H1 (cell line): ENCODE results near the gene AMOT. TPM values are rescaled to one million over a fixed set of nuclear protein-coding genes. Genes with fewer than 3 reads are reported as not detected.

Experiments
- CTCF ChIA-PET: fragments of 300-600 bp; sonication (Branson Sonifier 250); formaldehyde crosslinking; loops from one replicate; lab custom pipeline; 2021; ENCODE audit not compliant: partially characterized antibody; lab: Charles Lee
- POLR2A ChIA-PET: fragments of 300-600 bp; sonication (Branson Sonifier 250); formaldehyde crosslinking; loops from one replicate; lab custom pipeline; 2021; ENCODE audit warnings: inconsistent platforms; ENCODE audit not compliant: partially characterized antibody; lab: Charles Lee
- DNase-seq, 2 experiments: peaks; one replicate each; pipeline versions ENCODE4 v3.0.0 to v3.0.0-alpha.2; 2010 to 2022; ENCODE audit warnings: low spot score in 2 of 2, low read depth in 1 of 2, mixed read lengths in 1 of 2
- FAIRE-seq: peaks from 2 replicates; lab custom pipeline; 2011; peaks lifted over from hg19 to GRCh38; lab: Jason Lieb, UNC
- H2AFZ ChIP-seq: 2 replicates; pipeline ENCODE4 v1.8.1; 2012; ENCODE audit warnings: low read length, inconsistent platforms
- H2AK5ac ChIP-seq: 2 replicates; pipeline ENCODE4 v1.6.1; 2013; ENCODE audit warnings: low read depth, low read length
- H2BK120ac ChIP-seq: replicated peaks from 2 replicates; pipeline ENCODE3; 2013; ENCODE audit warnings: low read depth, low read length, inconsistent platforms
- H2BK12ac ChIP-seq: 2 replicates; pipeline ENCODE4 v1.6.1; 2013; ENCODE audit warnings: low read depth, low read length
- H2BK15ac ChIP-seq: 2 replicates; pipeline ENCODE4 v1.6.1; 2013; ENCODE audit warnings: low read length
- H2BK20ac ChIP-seq: 2 replicates; pipeline ENCODE4 v1.6.1; 2013; ENCODE audit warnings: low read length
- H2BK5ac ChIP-seq: 2 replicates; pipeline ENCODE4 v1.6.1; 2013; ENCODE audit warnings: low read depth, low read length
- H3K14ac ChIP-seq: 2 replicates; pipeline ENCODE4 v1.6.1; 2013; ENCODE audit warnings: inconsistent platforms; ENCODE audit not compliant: insufficient read length
- H3K18ac ChIP-seq: 2 replicates; pipeline ENCODE4 v1.6.1; 2013; ENCODE audit warnings: low read length; ENCODE audit errors: extremely low read depth
- H3K23ac ChIP-seq: 2 replicates; pipeline ENCODE4 v1.6.1; 2013; ENCODE audit warnings: inconsistent platforms; ENCODE audit not compliant: insufficient read length
- H3K23me2 ChIP-seq: 2 replicates; pipeline ENCODE4 v1.6.1; 2013; ENCODE audit warnings: low read depth, low read length
- H3K27ac ChIP-seq: 2 replicates; pipeline ENCODE4 v1.6.1; 2011; ENCODE audit warnings: low read depth, low read length, inconsistent platforms
- H3K27me3 ChIP-seq, 4 experiments: replicated peaks in 1 of 4; 1 replicate in 1 of 4; 2 replicates in 3 of 4; pipeline versions ENCODE4 v1.6.1 to v1.8.1; 2011 to 2013; ENCODE audit warnings: low read length in 3 of 4, mild to moderate bottlenecking in 3 of 4, inconsistent platforms in 2 of 4, mixed read lengths in 2 of 4, moderate library complexity in 1 of 4; ENCODE audit not compliant: control insufficient read depth in 3 of 4, insufficient read depth in 3 of 4; ENCODE audit errors: extremely low read depth in 1 of 4
- H3K36me3 ChIP-seq, 4 experiments: 2 replicates each; pipeline versions ENCODE4 v1.6.1 to v1.8.1; 2011 to 2013; ENCODE audit warnings: mild to moderate bottlenecking in 4 of 4, low read length in 3 of 4, moderate library complexity in 2 of 4, control low read depth in 1 of 4, inconsistent platforms in 1 of 4; ENCODE audit not compliant: insufficient read depth in 4 of 4, control insufficient read depth in 2 of 4
- H3K4ac ChIP-seq: replicated peaks from 2 replicates; pipeline ENCODE3; 2013; ENCODE audit warnings: low read length, low read depth, mixed read lengths, inconsistent platforms; ENCODE audit not compliant: insufficient read length
- H3K4me1 ChIP-seq, 4 experiments: replicated peaks in 1 of 4; 1 replicate in 1 of 4; 2 replicates in 3 of 4; pipeline versions ENCODE4 v1.6.1 to v1.8.1; 2011 to 2013; ENCODE audit warnings: low read length in 3 of 4, inconsistent platforms in 2 of 4, mixed read lengths in 1 of 4; ENCODE audit not compliant: insufficient read depth in 4 of 4, control insufficient read depth in 3 of 4
- H3K4me2 ChIP-seq, 2 experiments: 2 replicates each; pipeline versions ENCODE4 v1.6.1 to v1.8.1; 2011 to 2013; ENCODE audit warnings: low read depth in 2 of 2, low read length in 2 of 2, control low read depth in 1 of 2, inconsistent platforms in 1 of 2, mild to moderate bottlenecking in 1 of 2; ENCODE audit not compliant: insufficient read depth in 1 of 2
- H3K4me3 ChIP-seq, 4 experiments: fragments of 200-600, 300-600 bp in 1 of 4; sonication (generic), shearing (Covaris generic), sonication (Bioruptor Twin) in 1 of 4; 2 replicates each; pipeline versions ENCODE4 v1.5.1 to v1.8.1; 2011 to 2016; ENCODE audit warnings: low read length in 4 of 4, low read depth in 3 of 4, control low read depth in 2 of 4, inconsistent platforms in 2 of 4, mild to moderate bottlenecking in 2 of 4, mixed read lengths in 1 of 4, moderate library complexity in 1 of 4; ENCODE audit not compliant: insufficient read depth in 2 of 4; ENCODE audit errors: extremely low read depth in 1 of 4
- H3K56ac ChIP-seq: replicated peaks from 2 replicates; pipeline ENCODE3; 2013; ENCODE audit warnings: low read depth, mild to moderate bottlenecking, mixed read lengths, low read length, inconsistent platforms; ENCODE audit not compliant: insufficient read length
- H3K79me1 ChIP-seq: 2 replicates; pipeline ENCODE4 v1.6.1; 2013; ENCODE audit warnings: low read depth, low read length, control low read depth
- H3K79me2 ChIP-seq, 2 experiments: 2 replicates each; pipeline versions ENCODE4 v1.6.1 to v1.8.1; 2012 to 2013; ENCODE audit warnings: low read length in 2 of 2, mild to moderate bottlenecking in 2 of 2, inconsistent platforms in 1 of 2; ENCODE audit not compliant: insufficient read depth in 2 of 2, control insufficient read depth in 1 of 2
- H3K9ac ChIP-seq, 4 experiments: replicated peaks in 1 of 4; 1 replicate in 1 of 4; 2 replicates in 3 of 4; pipeline versions ENCODE4 v1.6.1 to v1.8.1; 2011 to 2013; ENCODE audit warnings: low read depth in 3 of 4, low read length in 3 of 4, control low read depth in 2 of 4, mild to moderate bottlenecking in 2 of 4, moderate library complexity in 2 of 4, inconsistent platforms in 1 of 4; ENCODE audit errors: extremely low read depth in 1 of 4
- H3K9me3 ChIP-seq, 2 experiments: 2 replicates each; pipeline versions ENCODE4 v1.6.1 to v1.8.1; 2012 to 2013; ENCODE audit warnings: mild to moderate bottlenecking in 2 of 2, moderate library complexity in 2 of 2, control low read depth in 1 of 2, inconsistent platforms in 1 of 2, low read depth in 1 of 2, low read length in 1 of 2, mixed read lengths in 1 of 2; ENCODE audit not compliant: insufficient read depth in 2 of 2
- H4K20me1 ChIP-seq, 2 experiments: replicated peaks in 1 of 2; 2 replicates each; pipeline versions ENCODE3 to v1.8.1; 2011 to 2013; ENCODE audit warnings: inconsistent platforms in 2 of 2, low read length in 2 of 2, mild to moderate bottlenecking in 1 of 2; ENCODE audit not compliant: insufficient read depth in 2 of 2, control insufficient read depth in 1 of 2
- H4K5ac ChIP-seq: 2 replicates; pipeline ENCODE4 v1.6.1; 2013; ENCODE audit warnings: low read length, low read depth, mixed read lengths, inconsistent platforms; ENCODE audit not compliant: insufficient read length
- H4K8ac ChIP-seq: 2 replicates; pipeline ENCODE4 v1.8.0; 2013; ENCODE audit warnings: mild to moderate bottlenecking, moderate library complexity, low read length, inconsistent platforms; ENCODE audit not compliant: insufficient read depth; ENCODE audit errors: extremely low read depth
- H4K91ac ChIP-seq: replicated peaks from 2 replicates; pipeline ENCODE3; 2013; ENCODE audit warnings: low read length, mixed read lengths, inconsistent platforms; ENCODE audit not compliant: insufficient read length
- BACH1 ChIP-seq: IDR thresholded peaks from 2 replicates; pipeline ENCODE4 v1.6.1; 2012; ENCODE audit warnings: low read length, improper control_type of control experiment
- CREB1 ChIP-seq: IDR thresholded peaks from 2 replicates; pipeline ENCODE4 v1.6.1; 2012; ENCODE audit warnings: inconsistent platforms
- HDAC2 ChIP-seq, 2 experiments: fragments of 300-600 bp in 1 of 2; sonication (generic) in 1 of 2; IDR thresholded peaks; 2 replicates each; pipeline ENCODE4 v1.6.1; 2011 to 2012; ENCODE audit warnings: low read depth in 2 of 2, low read length in 2 of 2, mild to moderate bottlenecking in 2 of 2, moderate library complexity in 2 of 2, borderline replicate concordance in 1 of 2, inconsistent platforms in 1 of 2
- POLR2A ChIP-seq, 2 experiments: IDR thresholded peaks; 1 replicate in 1 of 2; 2 replicates in 1 of 2; pipeline ENCODE4 v1.6.1; 2011; ENCODE audit warnings: low read depth in 2 of 2, low read length in 2 of 2, mild to moderate bottlenecking in 2 of 2; ENCODE audit errors: control extremely low read depth in 1 of 2
- SRF ChIP-seq: IDR thresholded peaks from 2 replicates; pipeline ENCODE4 v1.6.1; 2011; ENCODE audit warnings: mild to moderate bottlenecking, low read depth, low read length, moderate library complexity
- TAF1 ChIP-seq: IDR thresholded peaks from 2 replicates; pipeline ENCODE4 v1.6.1; 2011; ENCODE audit warnings: mild to moderate bottlenecking, low read depth, low read length
- TAF7 ChIP-seq: optimal IDR thresholded peaks from 2 replicates; pipeline ENCODE3; 2011; ENCODE audit warnings: low read depth, mild to moderate bottlenecking, inconsistent platforms, low read length, moderate library complexity, borderline replicate concordance
- TEAD4 ChIP-seq: IDR thresholded peaks from 2 replicates; pipeline ENCODE4 v1.6.1; 2012; ENCODE audit warnings: low read depth, low read length, inconsistent platforms, mixed read lengths
- USF2 ChIP-seq: IDR thresholded peaks from 2 replicates; pipeline ENCODE4 v1.6.1; 2011; ENCODE audit warnings: low read length, improper control_type of control experiment
- YY1 ChIP-seq: IDR thresholded peaks from 2 replicates; pipeline ENCODE4 v1.6.1; 2011; ENCODE audit warnings: low read depth, mild to moderate bottlenecking, low read length
- WGBS, 2 experiments: shearing (Covaris generic) in 1 of 2; methylation state at CpG; one replicate each; pipeline versions ENCODE4 v1.1.6 to v1.1.7; 2013 to 2015; ENCODE audit warnings: low lambda C conversion rate in 2 of 2, mixed read lengths in 2 of 2, inconsistent platforms in 1 of 2, low coverage in 1 of 2, missing lambda C conversion rate in 1 of 2; ENCODE audit not compliant: insufficient replicate concordance in 2 of 2, insufficient coverage in 1 of 2, insufficient read length in 1 of 2; ENCODE audit errors: extremely low coverage in 1 of 2, missing lambda C conversion rate in 1 of 2; 5-methylcytosine and 5-hydroxymethylcytosine counted together
- polyA plus RNA-seq, 7 experiments: library from polyadenylated mRNA; depleted of rRNA in 3 of 7; stranded (reverse) in 5 of 7; unstranded in 2 of 7; fragments of >200 nt in 5 of 7; fragments of 200-250 nt in 2 of 7; gene quantifications; 1 replicate in 5 of 7; 2 replicates in 1 of 7; 4 replicates in 1 of 7; pipeline versions ENCODE4 v1.2.1 to v1.2.3, GENCODE V29; 2011 to 2013; ENCODE audit warnings: missing spikeins in 2 of 7, mixed read lengths in 2 of 7
- total RNA-seq: library from RNA; stranded (reverse); fragmentation: NEBNext Ultra II Directional; extraction: Animal tissue kit (Norgen Biotek cat#: 25700); gene quantifications from 2 replicates; pipeline ENCODE4 v1.2.1, GENCODE V29; 2021

AMOT gene
- total and polyA plus RNA-seq, 2 of the 8 experiments (the other 6 are each of a cell fraction or from before 2014, with no cell fraction given), result 2.3 to 7.1 TPM

GRCh38 chrX:112759512-112759911, 81.1 kb downstream of the AMOT start:
- no peak overlapping the region for H3K14ac ChIP-seq
- no peak for FAIRE-seq
- CTCF ChIA-PET, result no interaction called here

More at GRCh38 chrX:112759512-112759911, 81.1 kb downstream of the AMOT start:
- no peaks in the 10 kb centered on the region for H4K20me1 ChIP-seq
- no peak overlapping the region for H2AFZ ChIP-seq
- no peak overlapping the region for H3K9ac ChIP-seq
- no peak overlapping the region for H3K4ac ChIP-seq
- POLR2A ChIA-PET, result no interaction called here
- H2BK20ac ChIP-seq, result no peak overlapping the region
- H2BK15ac ChIP-seq, result no peak overlapping the region
- H3K56ac ChIP-seq, result no peak overlapping the region
- H2BK5ac ChIP-seq, result no peak overlapping the region
- no peak overlapping the region for H4K5ac ChIP-seq
- 95% methylated on average over 3 of the region's 3 CpGs; no CpG with 5 or more reads in 1 of the 2 experiments for WGBS, 2 experiments
- no peaks in the 10 kb centered on the region for H3K36me3 ChIP-seq
- no peaks in the 10 kb centered on the region for H3K23me2 ChIP-seq
- H3K27me3 ChIP-seq, result no peaks in the 10 kb centered on the region; a peak in 1 of 7 replicates
- H3K27ac ChIP-seq, result no peak overlapping the region
- no peak overlapping the region for H2AK5ac ChIP-seq
- H3K4me1 ChIP-seq, result no peaks in the 10 kb centered on the region
- no peaks in the 10 kb centered on the region for H3K9me3 ChIP-seq
- H4K8ac ChIP-seq, result no peak overlapping the region
- no peak overlapping the region for H3K4me2 ChIP-seq
- H3K18ac ChIP-seq, result no peak overlapping the region
- no peaks in the 10 kb centered on the region for H3K79me1 ChIP-seq
- H3K4me3 ChIP-seq, result no peak overlapping the region
- DNase-seq, result no peak
- H4K91ac ChIP-seq, result no peak overlapping the region
- H2BK120ac ChIP-seq, result no peak overlapping the region
- no peaks in the 10 kb centered on the region for H3K79me2 ChIP-seq
- TF ChIP-seq POLR2A (IDR thresholded peaks at IDR 0.05; ENCODE audit: control extremely low read depth in 1 of 2, low read depth in 2 of 2, low read length in 2 of 2), result no peak
- TF ChIP-seq USF2, result no peak
- no peak for TF ChIP-seq HDAC2 (IDR thresholded peaks at IDR 0.05; ENCODE audit: borderline replicate concordance in 1 of 2, low read depth in 2 of 2, low read length in 2 of 2)
- TF ChIP-seq YY1, result no peak
- no peak for TF ChIP-seq TEAD4
- no peak for TF ChIP-seq CREB1
- TF ChIP-seq BACH1, result no peak
- no peak for TF ChIP-seq SRF
- no peak for TF ChIP-seq TAF1
- TF ChIP-seq TAF7, result no peak
- TF ChIP-seq, all 59 proteins: peak for 0
- Histone ChIP-seq H3K23ac (no peak overlapping the region), H2BK12ac (no peak overlapping the region)
